ENCODE measurements around the gene SAMD4A.

DNA sequence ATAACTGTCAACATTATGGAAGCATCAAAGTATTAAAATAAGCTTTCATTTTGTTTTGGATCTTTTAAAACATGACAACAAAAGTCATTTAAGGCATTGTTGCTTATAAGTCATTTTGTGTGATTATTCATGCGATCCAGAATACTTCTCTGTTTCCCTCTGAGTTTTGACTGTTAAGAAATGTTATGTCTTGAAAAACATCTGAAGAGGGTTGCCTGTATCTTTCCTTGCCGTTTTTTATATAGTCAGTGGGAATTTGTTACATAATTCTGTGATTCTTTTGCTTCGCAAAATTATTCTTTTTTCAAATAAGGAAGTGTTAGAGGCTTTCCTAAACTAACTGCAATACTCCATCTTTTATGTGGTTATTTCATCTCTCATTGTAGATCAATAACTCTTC, 78.7 kb downstream of the SAMD4A start:
- no peak for TF ChIP-seq ARNT (IDR thresholded peaks at IDR 0.05)
- no peak for TF ChIP-seq SP1 (IDR thresholded peaks at IDR 0.05)
- TF ChIP-seq FOXM1 (IDR thresholded peaks at IDR 0.05; ENCODE audit: borderline replicate concordance): no peak

Measured in HEK293T (cell line).